Activated CD8-positive, alpha-beta memory T cell treated with anti-CD3 and anti-CD28 coated beads, Interleukin-2, amount 50 U/mL, for 4 hours (primary cell): ENCODE measurements around the gene IL1R1.

Experiments
- DNase-seq: peaks from one replicate; pipeline ENCODE4 v3.0.0-alpha.2; 2020

IL1R1 gene

DNA sequence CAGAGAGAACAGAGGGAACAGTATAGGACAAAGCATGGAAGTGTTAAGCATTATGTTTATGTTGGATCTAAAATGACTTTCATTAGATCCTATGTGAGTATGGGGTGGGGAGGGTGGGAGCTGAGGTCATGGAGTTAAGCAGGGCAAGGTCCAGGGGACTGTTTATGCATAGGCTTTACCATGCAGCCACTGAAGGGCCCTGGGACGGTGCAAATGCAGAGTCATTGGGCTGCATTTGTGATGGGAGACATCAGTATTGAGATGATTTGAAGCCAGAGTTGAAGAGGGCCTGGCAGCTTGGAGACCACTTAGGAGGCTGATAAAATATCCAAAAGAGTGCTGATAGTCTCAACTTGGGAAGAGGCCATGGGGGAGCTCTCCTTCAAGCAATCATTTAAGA lies 66.9 kb downstream of the IL1R1 start:
- no peak for DNase-seq

DNA sequence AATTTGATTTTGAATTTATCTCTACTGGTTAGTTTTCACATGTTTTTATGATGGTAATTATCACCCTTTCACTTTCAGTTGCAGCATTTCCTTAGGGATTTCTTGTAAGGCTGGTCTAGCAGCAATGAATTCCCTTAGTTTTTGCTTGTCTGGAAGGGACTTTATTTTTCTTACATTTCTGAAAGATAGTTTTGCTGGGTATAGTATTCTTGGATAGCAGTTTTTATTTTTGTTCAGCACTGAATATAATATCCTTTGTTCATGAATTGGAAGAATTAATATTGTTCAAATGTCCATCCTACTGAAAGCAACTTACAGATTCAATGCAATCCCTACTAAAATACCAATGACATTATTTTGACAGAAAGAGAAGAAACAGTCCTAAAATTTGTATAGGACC lies 74.5 kb downstream of the IL1R1 start:
- no peak for DNase-seq

DNA sequence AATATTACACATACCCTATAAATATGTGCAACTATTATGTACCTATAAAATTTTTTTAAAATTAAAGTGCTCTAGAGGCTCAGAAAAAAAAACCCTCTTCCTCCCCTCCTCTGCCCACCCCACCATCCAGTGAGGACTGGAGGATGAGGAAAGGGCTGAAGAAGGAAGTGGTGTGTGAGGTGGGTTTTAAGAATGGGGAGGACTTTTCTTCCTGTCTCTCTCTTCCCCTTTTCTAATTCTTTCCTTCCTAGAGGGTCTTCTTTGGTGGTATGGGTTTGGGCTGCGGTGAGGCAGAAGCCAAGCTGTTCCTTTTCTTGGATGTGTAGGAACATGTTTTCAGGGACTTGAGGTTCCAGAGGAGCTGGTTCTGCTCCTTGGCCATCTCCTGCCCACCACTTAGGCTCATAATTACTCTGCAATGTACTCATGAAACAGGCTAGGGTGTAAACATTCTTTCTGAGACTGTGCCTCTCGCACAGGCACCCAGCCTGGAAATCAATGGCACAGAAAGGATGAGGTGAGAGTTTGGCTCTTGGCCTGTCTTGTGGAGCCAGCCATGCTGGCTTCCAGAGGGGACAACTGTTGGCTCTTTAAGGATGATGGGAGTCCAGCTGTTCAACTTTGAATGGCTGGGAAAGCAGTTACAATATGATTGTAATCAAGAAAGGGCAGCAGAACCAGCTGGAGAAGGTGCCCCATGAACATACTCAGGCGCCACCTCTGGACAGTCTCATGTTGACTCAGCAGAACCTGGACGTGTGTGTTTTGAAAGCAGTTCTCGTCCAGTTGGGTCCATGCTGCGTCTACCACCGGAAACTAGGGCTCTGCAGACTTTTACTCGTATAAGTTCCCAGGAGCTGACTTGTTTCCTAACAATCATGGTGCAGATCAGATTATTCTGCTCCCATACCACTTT lies 82.5 kb downstream of the IL1R1 start:
- no peak for DNase-seq

- DNase-seq: no peak
Observed at GRCh38 chr2:102226171-102226570, 83.6 kb downstream of the IL1R1 start.

- no peak for DNase-seq
Observed at GRCh38 chr2:102226612-102227391, 84.3 kb downstream of the IL1R1 start.

- no peak for DNase-seq
Observed at GRCh38 chr2:102229141-102229769, 86.7 kb downstream of the IL1R1 start.
